ENCODE results near the gene IQCE.
"Not testable (repeated sequence)": the region's sequence is repeated elsewhere in the genome, so short reads cannot be mapped to it uniquely, and the experiment has no call there.

IQCE gene

DNA sequence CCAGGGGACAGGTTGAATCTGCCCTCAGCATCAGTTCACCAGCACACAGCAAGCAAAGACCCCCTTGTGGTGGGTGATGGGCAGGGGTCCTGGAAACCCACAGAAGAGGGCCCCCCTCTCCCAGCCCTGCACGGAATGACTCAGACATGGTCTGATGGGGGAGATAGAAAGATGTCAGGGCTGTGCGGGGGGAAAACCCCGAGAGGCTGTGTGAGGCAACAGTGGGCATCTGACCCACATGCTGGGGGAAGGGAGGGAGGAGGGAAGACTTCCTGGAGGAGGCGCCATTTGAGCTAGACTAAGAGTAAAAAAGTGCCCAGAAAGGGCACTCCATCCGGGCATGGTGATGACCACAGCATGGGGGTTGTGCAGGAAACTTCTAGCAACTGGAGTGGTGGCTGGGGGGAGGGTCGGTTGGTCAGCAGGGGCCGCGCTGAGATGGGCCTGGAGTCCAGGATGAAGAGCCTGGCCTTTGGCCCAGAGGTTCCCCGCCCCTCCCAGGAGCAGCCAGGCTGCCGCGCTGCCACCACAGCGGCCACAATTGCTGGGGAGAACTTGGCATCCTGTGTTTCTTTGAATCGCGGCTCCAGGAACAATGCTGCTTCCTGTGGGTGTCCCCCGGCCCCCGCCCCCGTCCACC, 36.7 kb upstream of the IQCE start:
- DNase-seq, result peak; percentile 94

GRCh38 chr7:2522780-2523433, 35.9 kb upstream of the IQCE start:
- DNase-seq, result peak; percentile 55

DNA sequence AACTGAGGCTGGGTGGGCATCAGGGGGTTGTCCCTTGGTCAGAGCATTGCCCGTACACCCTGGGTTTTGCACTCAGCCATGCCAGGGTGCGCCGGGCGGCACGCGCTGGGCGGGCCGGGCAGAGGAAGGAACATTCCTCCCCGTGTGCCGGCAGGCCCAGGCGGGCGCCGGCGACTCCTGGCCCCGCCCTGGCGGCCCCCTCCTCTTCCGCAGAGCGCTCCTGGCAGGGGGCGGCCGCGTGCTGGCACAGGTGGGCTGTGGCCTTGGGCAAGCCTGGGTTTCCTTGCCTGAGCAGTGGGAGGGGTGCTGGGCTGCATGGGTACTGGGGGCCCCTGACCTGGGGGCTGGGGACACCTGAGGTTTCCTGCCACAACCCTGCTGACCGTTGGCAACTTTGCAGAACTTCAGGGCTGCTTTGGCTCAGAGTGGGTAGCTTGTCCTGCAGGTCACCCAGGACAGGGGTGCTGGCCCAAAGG, 35.3 kb upstream of the IQCE start:
- DNase-seq, result no peak

GRCh38 chr7:2523941-2524807, 34.6 kb upstream of the IQCE start:
- no peak for DNase-seq

- no peak for DNase-seq
These were observed 33.7 kb upstream of the IQCE start for GRCh38 chr7:2524808-2525657.

DNA sequence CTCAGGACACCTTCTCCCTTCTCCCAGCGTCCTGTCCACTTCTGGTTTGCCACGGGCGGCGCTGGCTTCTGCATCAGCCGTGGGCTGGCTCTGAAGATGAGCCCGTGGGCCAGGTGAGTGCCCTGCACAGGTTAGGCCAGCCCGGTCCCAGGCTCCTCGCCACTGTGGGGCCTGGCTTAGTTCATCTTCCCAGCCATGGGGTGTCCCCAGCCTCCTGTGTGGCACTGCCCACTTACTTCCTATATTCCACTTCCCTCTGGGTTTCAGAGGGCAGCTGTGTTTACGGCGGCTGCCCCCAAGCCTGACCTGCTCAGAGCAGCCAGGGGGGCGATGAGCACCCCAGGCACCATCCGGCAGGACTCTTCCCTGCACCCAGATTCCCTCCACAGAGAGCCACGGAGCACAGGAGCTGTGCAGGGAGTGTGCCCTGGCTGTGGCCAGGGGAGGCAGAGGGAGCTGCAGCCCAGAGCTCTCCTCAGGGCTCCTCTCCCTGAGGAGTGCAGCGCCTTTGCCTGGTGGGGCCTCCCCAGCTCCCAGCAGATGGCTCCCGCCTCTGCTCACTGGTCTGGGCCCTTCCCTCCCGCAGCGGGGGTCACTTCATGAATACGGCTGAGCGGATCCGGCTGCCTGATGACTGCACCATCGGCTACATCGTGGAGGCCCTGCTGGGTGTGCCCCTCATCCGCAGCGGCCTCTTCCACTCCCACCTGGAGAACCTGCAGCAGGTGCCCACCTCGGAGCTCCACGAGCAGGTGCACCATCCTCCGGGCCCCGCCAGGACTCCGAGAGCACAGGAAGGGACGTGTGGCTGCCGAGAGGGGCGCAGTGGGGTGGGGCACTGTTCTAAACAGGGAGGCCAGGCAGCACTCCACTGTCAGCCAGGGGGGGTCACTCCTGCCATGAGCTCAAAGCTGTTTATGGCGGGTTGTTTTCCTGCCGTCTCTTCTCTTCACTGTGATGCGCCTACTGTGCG, 32.8 kb upstream of the IQCE start:
- no peak for DNase-seq

GRCh38 chr7:2526659-2527504, 31.9 kb upstream of the IQCE start:
- no peak for DNase-seq

DNA sequence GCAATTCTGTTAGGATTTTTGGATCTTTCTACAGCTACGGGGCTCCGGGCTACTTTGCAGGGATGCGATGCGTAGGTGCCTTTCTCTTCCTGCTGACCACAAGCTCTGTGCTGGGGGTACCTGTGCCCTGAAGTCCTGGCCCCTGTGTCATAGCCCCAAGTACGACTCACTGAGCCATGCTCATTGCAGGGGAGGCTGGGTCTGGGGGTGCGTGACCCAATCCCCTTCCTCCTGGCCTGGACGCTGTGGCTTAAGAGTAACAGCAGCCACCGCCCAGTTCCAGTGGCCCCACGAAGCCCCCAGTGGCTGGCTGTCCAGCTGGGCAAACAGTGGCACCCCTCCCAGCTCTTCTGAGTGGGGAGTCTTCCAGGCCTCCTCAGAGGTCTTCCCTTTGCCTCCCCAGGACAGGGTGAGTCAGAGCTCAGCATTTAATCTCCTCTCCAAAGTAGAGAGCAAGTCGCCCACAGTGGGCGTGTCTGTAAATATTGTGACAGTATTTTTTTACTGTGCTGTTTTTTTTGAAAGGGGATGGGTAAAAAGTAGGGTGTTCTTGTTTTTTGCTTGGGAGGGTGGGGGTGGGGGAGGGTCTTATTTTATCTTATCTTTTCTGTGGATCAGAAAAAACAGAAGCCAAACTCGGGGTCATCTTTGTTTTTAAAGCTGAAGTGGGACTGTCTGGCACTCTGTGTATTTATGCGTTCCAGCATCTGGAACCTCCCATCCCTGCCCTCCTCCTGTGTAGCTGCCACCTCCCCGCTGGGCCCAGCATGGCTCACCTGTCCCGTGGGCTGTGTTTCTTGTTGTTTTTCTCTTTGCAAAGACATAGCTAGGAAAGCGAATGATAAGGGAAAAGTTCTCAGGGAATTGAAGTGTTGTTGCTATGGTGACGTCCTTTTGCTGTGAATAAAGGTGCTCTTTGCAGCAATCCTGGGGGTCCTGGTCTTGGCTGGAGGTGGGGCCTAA, 31.0 kb upstream of the IQCE start:
- peak; percentile 56 for DNase-seq

DNA sequence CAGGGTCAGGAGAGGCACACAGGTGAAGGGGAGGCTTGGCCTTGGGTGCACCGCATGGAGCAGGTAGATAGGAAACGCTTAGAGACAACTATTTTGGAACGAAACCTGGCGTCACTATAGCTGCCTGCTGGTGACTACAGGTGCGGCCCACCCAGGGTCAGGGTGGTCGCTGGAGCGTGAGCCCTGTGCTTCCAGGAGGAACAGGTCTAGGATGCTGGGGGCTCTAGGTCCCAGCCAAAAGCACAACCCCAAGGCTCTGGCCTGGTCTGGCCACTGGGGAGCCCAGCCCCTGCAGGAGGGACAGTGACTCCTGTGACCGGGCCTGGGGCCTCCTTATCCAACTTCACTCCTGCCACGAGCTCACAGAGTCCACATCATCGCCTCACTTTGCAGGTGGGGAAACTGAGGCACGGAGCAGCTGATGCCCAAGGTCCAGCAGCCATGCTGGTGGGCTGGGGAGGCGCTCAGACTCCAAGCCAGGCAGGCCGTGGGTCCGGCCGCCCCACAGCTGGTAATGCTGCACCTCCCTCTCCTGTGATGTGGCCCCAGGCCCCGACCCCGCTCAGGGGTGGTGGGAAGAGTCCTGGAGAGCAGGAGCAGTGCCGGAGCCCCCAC, 30.2 kb upstream of the IQCE start:
- DNase-seq, result no peak

DNA sequence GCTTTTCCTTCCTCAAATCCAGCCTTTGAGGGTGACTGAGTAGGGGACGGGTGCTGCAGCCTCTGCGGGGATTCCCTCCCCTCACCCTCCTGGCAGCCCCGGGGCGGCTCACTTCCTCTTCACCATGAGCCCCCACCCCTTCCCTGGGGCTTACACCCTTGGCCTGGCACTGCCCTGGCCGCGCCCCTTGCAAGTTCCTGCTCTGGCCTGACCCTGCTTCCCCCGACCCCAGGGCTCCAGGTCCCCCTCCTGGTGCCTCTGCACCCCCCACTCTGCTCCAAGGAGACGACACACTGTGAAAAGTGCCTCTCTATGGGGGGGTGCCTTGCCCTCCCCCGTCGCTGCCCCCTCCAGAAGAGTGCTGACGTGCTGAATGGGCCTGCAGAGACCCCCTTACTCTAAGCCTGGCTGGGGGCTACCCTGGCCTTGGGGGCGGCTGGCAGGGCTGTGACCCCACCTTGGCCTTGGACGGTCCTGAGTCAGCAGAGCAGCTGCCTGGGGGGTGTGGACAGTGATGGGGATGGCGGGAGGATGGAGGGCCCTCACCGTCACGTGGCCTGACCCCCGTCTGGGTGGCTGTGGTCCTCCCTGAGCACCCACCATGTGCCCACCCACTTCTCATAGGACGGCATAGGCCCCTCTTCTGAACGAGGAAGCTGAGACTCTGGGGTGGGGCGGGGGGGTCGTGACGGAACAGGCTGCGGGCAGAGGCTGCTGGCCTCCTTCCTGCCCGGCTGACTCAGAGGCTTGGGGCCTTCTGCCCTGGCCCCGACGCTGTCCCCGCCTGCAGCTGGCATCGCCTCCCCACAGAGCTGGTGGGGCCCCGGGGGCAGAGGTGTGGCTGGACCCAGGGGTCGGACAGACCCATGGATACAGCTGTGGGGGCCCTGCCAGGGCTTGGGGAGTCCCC, 29.4 kb upstream of the IQCE start:
- DNase-seq, result peak; percentile 77

DNA sequence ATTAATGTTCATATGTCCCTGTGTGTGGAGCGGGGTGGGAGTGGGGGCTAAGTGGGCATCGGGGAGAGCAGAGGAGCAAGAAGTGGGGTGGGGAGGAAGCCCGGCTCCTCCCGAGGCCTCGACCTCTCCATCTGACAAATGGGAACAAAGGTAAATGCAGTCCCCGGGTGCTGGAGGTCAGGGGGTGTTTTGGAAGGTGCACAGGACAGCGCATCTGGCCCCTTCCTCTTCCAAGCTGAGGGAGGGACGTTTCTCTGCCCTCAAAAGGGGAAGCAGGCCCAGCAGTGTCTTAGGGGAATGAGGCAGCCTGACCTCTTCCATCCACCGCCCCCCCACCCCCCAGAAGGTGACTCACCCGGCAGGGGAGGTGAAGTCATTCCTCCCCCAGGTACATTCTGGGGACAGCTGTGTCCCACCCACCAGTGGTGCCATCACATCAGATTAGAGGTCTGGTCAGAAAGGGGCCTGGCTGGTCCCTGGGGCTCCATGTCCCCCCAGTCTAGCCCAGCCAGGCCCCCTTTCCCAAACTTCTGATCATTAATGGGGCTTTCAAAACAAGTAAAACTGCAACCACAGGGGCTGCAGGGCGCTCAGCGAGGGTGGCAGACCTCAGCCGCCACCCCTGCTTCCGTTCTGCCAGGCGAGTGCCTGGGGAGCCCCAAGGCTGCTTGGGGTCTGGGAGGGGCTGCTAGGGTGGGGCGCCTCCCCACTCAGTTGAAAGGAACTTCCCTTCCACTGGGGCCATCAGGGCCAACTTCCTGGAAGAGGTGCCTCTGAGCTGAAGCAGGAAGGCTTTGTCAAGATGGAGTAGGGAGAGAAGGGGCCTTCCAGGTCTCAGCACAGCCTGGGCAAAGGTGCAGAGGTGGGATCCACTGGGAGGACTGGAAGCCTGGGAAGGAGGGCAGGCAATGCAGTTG, 28.4 kb upstream of the IQCE start:
- peak; percentile 90 for DNase-seq

GRCh38 chr7:2530994-2531795, 27.6 kb upstream of the IQCE start:
- not testable (repeated sequence) for DNase-seq

GRCh38 chr7:2531796-2532110, 27.0 kb upstream of the IQCE start:
- DNase-seq, result not testable (repeated sequence)

GRCh38 chr7:2532199-2532772, 26.5 kb upstream of the IQCE start:
- not testable (repeated sequence) for DNase-seq

GRCh38 chr7:2532816-2533215, 26.0 kb upstream of the IQCE start:
- not testable (repeated sequence) for DNase-seq
